Cerebellar nuclear complex (tissue), 1 donor: ENCODE results near the gene FAAP20.

Experiments
- DNase-seq, 2 experiments: peaks; one replicate each; lab custom pipeline; 2025; lab: John Stamatoyannopoulos, UW

Gene FAAP20, protein sequence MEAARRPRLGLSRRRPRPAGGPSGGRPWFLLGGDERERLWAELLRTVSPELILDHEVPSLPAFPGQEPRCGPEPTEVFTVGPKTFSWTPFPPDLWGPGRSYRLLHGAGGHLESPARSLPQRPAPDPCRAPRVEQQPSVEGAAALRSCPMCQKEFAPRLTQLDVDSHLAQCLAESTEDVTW

DNA sequence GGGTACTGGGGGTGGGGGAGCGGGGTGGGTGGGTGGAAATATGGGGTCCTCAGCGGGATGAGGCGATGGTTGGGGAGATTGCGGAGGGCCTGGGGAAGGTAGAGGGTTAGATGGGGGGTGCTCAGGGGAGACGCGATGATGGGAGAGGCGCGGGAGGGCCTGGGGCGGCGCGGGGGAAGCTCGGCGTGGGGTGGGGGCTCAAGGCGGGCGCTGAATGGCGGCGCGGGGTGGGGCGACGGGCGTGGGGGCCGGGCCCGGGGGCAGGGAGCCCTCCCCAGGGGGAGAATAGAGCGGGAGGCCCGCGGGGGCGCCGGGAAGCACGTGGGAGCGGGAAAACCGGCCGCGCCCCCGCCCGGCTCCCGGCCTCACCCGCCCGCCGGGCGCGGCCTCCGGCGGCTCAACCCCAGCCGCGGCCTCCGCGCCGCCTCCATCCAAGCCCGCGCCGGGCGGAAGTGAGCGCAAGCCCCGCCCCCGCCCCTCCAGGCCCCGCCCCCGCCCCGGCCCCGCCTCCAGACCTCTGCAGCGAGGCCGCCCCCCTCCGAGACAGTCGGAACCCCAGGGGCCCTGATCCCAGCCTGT lies at the start of gene FAAP20:
TSS of gene FAAP20 (minus strand) at position 454 of the 579 bp plus-strand sequence. CDS start at position 431, 23 bp downstream.
- DNase-seq, result no peak

DNA sequence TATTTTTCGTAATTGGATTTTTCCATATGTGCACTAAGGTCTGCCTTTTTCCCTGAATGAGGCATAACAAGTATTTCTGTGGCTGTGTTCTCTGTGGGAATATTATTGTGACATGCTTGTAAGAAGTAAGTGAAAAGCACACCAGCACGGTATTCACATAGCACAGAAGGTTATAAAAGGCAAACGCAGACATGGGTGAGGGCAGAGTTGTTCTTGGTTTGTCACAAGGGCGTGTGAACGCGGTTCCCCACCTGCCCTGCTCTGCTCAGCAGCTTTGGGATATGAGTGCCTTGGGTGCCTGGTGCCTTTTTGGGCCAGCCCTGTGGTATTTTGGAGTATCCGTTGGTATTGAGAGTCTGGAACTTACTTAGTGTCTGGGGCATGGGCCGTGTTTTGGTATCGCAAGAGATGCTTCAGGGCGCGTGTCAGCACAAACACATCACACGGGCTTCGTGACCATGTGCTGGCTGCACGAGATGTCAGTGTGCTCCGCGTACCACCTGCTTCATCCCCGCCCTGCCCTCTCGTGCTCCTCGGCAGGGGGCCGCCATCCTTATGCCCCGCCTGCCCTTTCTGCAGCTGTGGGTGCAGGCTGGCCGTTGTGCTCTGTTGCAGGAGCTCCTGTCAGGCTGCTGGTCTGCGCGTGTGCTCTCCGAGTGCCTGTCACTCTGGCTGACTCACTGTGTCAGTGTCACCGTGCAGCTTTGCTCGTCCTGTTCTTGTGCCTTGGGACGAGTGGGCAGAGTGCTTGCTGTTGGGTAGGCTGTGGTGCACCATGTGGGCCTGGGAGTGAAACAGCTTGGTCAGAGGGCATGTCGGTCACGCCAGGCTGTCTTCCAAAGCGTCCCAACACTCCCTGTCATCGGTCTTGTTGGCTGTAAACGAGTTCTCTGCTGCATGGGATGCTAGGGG lies 48.5 kb upstream of the FAAP20 start:
- no peak for DNase-seq

DNA sequence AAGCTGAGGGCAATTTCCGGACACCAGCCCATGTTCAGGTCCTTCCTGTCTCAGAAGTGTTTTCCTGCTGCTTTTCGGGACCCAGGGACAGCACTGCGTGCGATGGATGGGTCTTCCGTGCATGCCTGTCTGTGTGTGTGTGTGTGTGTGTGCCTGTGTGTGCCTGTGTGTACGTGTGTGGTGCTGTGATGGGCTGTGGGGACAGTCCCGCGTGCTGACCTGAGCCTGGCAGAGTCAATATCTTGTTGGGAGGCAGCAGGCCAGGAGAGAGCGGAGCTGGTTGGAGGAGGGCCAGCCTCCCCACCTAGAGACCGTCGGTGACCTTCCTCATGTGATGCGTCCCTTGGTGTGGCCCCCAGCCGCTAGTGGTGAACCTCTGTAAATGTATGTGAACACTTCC lies 47.2 kb upstream of the FAAP20 start:
- no peak for DNase-seq

DNA sequence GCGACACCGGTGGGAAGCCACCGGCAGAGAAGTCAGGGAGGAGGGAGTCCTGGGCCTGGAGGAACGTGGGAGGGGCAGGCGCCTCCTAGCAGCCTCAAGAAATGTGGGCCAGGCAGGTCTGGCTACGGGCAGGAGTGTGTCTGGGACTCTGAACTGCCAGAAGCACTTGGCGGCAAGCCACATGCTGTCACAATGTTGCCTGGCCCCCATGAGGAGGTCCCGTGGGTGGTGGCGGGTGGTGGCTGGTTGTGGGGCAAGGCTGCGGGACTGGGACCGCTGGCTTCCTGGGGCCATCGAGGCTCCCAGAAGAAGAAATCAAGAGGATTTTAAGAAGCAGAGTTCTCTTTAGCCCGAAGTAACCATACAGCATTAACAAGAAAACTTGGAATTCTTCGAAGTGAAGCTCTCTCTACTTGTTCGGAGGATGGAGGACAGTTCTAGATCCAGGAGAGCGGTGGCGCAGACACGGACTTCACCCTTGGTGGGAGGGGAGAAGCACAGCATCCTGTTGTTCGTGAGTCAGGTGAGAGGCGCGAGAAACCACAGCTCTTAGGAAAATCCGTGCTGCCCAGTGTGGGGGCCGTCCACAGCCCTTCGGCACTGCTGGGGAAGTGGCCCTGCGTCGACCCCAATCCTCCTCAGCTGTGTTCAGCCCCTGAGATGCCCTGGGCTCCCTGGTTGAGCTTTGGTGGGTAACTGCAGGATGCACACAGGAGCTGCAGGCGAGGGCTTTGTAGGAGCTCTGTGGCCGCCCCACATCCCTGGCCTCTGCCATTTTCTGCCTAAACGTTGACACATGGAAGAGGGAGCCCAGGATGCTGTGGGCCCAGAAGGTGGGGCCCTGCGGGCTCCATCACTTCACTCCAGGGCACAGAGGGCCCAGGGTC lies 45.9 kb upstream of the FAAP20 start:
- DNase-seq, result peak in 1 of 2 experiments; percentile 42

DNA sequence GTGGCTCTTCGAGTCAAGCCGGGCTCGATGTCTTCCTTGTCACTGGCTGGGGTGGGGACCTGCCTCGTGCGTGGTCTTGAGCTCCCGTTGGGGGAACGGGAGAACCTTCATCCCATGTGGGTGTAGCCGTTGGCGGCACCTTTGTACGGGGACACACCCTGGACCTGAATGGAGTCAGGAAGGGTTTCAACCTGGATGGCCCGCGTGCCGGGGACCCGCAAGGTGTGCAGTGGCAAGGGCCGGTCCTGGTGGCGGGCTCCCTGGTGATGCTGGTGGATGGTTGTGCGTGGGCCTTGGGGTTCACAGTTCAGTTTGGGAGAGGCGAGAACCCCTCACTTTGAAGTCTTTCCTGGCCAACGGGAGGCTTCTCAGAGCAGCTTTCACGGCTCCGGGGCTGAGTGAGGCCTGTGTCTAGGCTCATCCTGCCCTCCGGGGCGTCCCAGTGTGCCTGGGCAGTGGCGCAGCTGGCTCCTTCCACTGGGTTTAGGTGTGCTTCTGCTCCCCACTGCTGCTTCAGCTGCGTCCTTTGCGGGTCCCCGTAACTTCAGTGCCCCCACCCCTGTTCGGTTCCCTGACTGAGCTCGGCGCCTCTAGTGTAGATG lies 44.9 kb upstream of the FAAP20 start:
- no peak for DNase-seq

DNA sequence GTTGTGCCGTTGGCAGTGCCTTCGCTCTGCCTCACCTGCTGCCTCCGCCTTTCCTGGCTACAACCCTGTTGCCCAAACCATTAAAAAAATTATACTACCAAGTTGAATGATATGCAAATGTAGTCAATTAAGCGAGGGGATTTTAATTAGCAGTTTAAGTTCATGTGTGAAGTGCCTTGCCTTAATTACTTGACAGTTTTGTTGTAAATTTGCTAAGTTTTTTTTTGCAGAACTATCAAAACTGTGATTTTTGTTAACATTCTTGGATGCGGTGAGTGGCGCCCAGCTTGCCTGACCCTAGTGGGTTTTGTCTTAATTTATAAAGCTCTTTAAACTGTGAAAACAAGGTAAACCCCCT lies 44.4 kb upstream of the FAAP20 start:
- DNase-seq, result no peak

DNA sequence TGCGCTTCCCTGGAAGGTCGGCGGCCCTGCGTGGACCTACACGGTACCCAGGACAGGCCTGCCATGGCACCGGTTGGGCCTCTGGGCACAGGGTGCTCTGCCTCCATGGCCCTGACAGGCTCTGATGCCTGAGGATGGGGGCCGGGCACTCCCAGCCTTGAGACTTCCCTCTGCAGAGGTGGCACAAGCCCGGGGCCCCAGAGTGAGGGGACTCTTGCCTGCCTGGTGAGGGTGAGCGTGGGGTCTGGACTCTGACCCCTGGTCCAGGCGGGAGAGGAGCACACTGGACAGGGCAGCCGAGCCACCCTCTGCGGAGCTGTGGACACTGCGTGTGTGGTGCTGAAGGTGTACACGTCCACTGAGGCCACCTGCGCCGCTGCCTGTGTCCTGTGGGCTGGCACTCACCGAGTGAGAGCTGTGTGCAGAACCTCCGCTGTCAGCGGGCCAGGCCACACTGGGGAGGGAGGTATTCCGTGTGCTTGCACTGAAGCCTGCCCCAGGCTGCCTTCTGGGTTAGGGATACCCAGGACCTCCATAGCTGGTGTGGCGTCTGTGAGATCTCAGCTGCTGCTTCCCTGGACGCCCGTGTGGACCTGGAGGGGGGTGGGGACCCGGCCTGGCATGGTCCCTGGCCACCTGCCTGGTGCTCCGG lies 43.9 kb upstream of the FAAP20 start:
- DNase-seq, result no peak

DNA sequence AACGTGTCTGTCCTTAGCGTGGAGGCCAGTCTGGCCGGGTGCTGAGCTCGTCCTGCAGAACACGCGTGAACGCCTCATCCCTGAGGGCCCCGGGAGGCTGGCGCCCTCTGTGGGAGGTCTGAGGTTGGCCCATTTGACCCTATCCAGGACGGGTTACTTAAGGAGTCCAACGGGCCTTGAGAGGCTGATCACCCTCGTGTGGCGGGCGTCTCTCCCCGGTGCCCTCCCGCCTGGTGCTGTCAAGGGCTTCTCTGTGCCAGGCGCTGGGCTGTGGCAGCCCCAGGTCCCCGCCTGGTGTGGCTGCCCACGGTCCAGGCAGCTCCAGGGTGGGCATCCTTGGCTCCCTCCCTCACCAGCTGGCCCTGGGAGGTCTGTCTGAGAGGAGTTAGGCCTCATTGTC lies 43.2 kb upstream of the FAAP20 start:
- no peak for DNase-seq

DNA sequence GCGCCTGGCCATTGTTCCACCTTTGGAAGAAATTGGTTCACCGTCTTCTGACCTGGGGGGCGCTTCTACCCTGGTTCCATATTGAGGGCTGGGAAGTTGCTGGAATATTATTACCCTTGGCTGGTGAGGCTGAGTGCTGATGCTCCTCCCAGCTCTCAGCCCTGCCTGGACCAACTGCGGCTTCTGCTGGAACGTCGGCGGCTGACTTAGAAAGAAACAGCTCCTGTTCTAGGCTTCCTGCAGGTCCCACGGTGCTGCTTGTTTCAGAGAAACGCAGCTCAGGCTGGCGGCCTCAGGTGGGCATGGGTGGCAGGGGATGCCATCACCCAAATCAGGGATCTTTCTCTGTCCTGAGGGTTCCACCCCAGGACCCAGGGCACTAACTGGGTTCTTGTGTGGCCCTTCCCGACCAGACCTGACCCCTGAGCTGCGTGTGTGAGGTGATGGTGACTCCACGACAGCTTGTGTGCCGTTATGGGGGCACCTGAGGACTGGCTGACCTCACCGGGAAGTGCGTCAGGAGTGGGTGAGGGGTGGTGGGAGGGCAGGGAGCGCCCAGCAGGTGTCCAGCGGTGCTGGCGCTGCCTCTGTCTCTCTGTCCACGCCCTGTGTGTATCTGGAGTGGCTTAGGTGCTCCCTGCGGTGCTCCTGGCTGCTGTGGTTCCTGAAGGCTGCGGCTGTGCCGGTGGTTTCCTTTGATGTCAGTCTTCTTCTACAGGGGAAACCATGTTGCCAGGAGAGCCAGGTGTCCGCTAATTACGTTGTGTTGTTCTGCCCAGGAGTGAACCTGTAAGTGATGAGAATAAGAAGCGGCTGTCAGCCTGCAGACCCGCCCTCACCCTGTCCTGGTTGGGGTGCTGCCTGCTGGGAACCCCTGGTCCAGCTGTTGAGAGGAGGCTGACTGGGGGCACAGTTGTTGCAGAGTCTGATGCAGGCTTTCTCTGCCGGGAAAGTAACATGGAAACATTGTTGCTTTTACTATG lies 42.4 kb upstream of the FAAP20 start:
- DNase-seq, result no peak

DNA sequence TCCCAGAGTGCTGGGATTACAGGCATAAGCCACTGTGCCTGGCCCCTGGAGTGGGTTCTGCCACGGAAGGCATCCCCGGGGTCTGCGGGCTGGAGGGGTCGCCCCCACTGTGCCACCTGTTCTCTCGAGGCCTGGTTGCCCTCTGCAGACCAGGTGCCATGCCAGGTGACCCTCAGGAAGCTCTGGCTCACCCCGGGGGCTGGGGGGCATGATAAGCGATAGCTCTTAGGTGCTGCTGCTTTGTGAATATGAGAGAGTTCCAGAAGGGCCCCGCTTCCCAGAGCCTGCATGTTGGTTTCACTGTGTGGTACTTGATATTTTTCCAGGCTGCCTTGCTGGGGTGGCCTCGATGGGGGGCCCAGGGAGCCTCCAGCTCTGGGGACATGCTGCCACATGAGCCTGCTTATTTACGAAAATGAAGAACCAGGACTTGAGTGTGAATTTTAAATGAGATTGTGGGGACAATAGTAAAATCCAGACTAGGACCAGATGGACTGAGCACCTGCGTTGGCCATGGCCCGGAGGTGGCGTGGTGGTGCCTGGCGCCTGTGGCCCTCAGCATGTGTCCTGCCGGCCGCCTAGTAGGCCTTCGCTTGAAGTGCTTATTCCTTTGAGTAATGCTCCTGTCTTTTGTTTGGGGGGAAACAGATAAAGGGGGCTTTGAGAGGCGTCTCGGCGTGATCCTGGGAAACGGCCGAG lies 40.9 kb upstream of the FAAP20 start:
- peak; percentile 47 to 51 for DNase-seq

DNA sequence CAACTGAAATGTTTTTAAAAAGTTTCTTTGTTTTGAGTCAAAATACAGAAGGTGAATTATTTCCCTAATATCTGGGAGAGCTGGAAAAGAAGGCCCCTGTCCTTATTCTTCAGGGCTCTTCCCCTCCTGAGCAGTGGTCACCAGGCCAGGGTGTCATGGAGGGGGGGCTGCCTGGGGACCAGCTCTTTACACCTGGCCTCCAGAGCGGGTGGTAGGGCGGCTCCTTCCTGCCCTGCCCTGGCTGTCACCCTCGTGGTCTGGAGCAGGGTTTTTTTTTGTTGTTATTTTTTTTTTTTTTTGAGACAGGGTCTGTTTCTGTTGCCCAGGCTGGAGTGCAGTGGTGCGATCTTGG lies 40.2 kb upstream of the FAAP20 start:
- no peak for DNase-seq

DNA sequence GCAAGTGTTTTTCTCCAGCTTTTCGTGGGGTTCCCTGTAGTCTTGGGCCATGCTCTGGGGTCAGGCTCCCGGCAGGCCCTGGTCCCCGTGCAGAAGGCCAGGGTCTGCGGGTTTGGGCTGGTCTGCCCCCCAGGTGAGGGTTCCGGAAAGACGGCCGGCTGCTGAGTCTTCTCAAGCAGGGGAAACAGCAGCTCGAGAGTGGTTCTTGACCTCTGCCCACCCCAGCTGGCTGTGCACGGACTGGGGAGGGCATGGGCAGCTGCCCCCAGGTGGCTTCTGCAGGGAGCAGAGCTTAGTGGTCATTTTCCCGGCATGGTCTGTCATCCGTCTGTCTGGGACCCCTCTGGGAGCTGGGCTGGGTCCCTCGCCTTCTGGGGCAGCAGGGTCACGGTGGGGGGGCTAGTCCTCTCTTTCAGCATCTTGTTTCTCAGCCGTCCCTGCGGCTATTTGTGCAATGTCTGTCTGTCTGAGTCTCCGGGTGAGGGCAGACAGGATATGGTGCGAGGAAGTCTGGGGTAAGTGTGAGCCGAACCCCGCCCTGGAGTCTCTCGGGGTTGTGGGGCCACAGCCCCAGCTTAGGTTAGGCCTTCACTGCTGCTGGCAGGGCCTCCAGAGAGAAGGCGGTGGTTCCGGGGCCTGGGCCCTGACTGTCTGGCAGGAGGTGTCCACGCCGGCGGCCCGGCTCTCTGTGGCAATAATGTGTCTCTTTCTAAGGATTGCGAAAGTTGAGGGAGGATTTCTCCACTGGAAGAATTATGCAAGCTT lies 39.6 kb upstream of the FAAP20 start:
- DNase-seq, result no peak

DNA sequence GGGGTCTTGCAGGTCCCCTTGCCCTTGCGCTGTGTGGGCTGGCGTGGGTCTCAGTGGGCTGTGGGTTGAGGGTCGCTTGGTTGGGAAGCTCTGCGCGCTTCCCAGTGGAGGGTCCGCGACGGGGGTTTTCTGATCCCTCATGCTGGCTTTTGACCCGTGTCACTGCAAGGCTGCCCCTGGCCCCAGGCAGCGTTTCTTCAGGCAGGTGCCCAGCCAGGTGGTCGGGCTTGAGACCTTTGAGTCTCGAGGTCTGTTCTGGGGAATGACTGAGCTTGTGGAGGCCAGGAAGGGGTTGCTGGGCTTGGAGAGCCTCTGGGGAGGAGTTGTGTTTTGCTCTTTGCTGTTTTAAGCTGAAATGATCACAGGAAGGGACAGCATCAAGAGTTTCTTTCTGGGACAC lies 38.9 kb upstream of the FAAP20 start:
- DNase-seq, result no peak

DNA sequence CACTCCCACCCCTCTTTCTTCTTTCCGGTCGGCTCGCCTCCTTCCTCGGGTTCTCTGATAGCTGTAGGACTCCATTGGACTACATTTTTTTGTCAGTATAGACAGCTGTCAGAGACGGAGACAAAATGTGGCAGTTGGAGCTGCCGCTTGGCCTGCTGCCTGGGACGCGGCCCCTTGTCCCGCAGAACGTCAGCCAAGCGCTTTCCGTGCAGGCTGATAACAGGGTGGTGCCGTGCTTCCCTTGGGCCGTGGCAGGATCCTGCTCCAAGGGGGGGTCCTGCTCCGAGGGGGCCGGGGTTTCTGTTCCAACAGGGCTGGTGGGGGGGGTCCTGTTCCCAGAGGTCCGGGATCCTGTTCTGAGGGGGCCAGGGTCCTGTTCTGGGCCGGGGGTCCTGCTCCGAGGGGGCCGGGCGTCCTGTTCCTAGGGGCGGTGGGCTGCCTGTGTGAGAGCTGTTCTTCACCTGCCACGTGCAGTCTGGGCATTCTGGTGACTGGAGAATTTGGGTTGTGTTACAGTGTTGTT lies 38.4 kb upstream of the FAAP20 start:
- no peak for DNase-seq

DNA sequence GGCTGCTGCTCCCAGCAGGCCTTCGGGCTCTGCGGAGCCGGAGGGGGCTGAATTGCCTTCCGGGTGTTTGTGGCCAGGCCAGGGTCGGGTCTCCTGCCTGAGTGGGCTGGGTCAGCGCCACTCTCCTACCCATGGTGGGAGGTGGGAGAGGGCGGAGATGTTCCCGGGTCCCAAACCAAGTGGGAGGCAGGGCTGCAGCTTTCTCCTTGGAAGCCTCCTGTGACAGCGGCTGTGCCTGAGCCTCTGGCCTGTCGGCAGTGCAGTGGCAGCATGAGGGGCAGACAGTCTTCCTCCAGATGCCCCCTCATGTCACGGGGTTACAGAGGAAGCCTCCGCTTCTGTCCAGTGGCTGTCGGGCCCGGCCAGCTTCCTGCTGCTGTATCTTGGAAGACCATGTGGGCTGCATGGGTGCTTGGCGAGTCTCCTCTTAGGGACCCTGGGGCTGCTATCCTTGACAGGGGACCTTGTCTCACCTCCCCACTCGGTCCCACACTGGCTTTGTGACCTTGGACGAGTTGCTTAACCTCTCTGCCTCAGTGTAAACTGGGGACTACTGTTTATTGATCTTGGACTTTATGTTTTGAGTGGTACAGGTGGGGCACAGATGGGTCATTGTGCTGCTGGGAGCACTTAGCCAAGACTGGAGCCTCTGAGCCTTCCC lies 37.8 kb upstream of the FAAP20 start:
- no peak for DNase-seq

DNA sequence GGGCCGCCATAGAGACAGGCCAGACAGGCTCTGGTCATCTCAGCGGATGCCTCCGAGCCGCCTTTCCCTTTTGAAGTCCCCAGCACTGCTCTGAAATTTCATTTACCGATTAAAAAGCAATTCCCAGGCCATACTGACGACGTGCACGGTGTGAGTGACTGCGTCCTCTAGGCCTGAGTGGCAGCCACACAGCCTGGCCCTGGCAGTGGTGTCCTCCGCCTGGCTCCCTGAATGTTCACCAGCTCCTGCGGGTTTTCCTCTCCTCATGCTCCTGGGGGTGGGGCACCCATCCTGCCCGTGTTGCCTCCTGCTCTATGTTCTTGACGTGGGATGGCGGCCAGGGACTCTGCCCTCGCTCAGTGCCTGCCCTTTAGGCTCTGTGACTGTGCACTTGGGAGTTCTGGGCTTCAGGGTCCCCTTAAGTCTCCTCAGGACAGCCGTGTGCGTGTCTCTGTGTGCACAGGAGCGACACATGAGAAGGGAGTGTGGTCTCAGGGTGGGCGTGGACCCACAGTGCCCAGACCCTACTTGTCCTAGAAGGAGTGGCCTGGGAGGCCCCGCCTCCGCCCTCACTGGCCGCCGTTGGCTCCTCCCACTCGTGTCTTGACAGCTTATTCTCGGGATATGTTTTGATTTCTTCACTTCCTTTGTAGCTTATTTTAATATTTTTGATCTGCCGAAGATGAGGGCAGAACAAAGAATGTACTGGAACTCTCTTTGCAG lies 37.1 kb upstream of the FAAP20 start:
- no peak for DNase-seq
